Measurements from ENCODE around the gene MUC6. TPM values are rescaled to one million over a fixed set of nuclear protein-coding genes. Genes with fewer than 3 reads are reported as not detected.

MUC6 gene
- polyA plus RNA-seq, 1 of the 3 experiments (the other 2 are of a cell fraction): not detected

DNA sequence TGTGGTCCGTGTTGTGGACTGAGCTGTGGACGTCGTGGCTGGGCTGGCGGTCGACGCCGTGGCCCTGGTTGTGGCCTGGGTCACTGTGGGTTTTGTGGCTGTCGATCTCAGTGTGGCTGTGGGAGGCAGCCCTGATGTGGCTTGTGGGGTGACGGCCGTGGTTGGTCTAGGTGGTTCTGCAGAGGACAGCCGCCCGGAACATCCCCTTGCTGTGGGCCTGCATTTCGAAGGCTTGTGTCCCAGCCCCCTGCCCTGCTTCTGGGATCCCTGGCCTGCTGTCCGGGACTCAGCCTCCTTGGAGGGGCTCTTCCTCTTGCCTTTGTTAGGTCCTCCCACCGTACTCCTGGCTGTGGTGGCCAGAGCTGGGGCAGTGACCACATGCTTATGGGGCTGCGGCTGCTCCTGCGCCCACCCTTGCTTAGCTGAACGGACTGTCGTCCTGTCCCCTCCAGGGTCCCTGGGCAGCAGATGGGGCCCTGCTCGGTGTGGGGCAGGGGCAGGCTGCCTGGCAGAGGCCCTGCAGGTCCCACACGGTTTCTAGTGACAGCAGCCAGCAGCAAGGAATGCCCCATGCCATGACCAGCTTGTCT is 17.1 kb downstream of the MUC6 start:
- 88% methylated on average over 8 of the region's 21 CpGs for WGBS (ENCODE audit: low lambda C conversion rate)
- Histone ChIP-seq H3K4me1 (ENCODE audit: control insufficient read depth in 1 of 2, insufficient read depth in 2 of 2, low read depth in 1 of 2, low read length in 1 of 2) (no peaks in the 10 kb centered on the region), H3K4me2 (no peak overlapping the region), H3K36me3 (replicated peaks in 1 of 2; ENCODE audit: control insufficient read depth in 1 of 2, insufficient read depth in 2 of 2, low read length in 1 of 2) (no peaks in the 10 kb centered on the region), H3K27ac (ENCODE audit: low read depth in 2 of 2, low read length in 1 of 2) (no peak overlapping the region), H3K27me3 (ENCODE audit: insufficient read depth) (no peaks in the 10 kb centered on the region), H3F3A (replicated peaks; ENCODE audit: insufficient read depth) (no peaks in the 10 kb centered on the region), H3K9me3 (no peaks in the 10 kb centered on the region), H3K4me3 (ENCODE audit: low read depth in 2 of 2, low read length in 1 of 2) (no peak overlapping the region), H3K9me2 (no peaks in the 10 kb centered on the region), H3K79me2 (ENCODE audit: insufficient read depth) (no peaks in the 10 kb centered on the region), H3K9ac (no peak overlapping the region), H2AFZ (ENCODE audit: low read depth) (no peak overlapping the region), H4K20me1 (ENCODE audit: insufficient read depth) (no peaks in the 10 kb centered on the region)
- TF ChIP-seq, protein P1, sequence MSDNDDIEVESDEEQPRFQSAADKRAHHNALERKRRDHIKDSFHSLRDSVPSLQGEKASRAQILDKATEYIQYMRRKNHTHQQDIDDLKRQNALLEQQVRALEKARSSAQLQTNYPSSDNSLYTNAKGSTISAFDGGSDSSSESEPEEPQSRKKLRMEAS (IDR thresholded peaks at IDR 0.05; ENCODE audit: low read depth): no peak
- ChIA-PET POLR2A (no interaction called here), CTCF (interaction anchor here (1.3 kb wide), 1 partner anchor 32 kb away, joined by 3 read pairs; no protein-coding TSS in a partner anchor)
- DNase-seq: no peak

GRCh38 chr11:1018091-1018490 is 18.4 kb downstream of the MUC6 start:
- no peaks in the 10 kb centered on the region for H3F3A ChIP-seq (replicated peaks; ENCODE audit: insufficient read depth)
- no peak overlapping the region for H3K9ac ChIP-seq
- no peaks in the 10 kb centered on the region for H3K9me3 ChIP-seq
- H3K36me3 ChIP-seq (replicated peaks in 1 of 2; ENCODE audit: control insufficient read depth in 1 of 2, insufficient read depth in 2 of 2, low read length in 1 of 2): no peaks in the 10 kb centered on the region
- DNase-seq: no peak
- TF ChIP-seq GATA2 (CRISPR knock-in tag; IDR thresholded peaks at IDR 0.05) (no peak), EP300 (IDR thresholded peaks at IDR 0.05; ENCODE audit: borderline replicate concordance in 1 of 2, low read depth in 1 of 2, low read length in 1 of 2) (no peak), RCOR1 (IDR thresholded peaks at IDR 0.05; ENCODE audit: low read length) (no peak), SMC3 (IDR thresholded peaks at IDR 0.05; ENCODE audit: low read depth, low read length) (no peak), NRF1 (IDR thresholded peaks at IDR 0.05; ENCODE audit: low read depth, low read length) (no peak), MEF2A (IDR thresholded peaks at IDR 0.05; ENCODE audit: borderline replicate concordance, low read depth) (no peak), EZH2phosphoT487 (IDR thresholded peaks at IDR 0.05; ENCODE audit: borderline replicate concordance, low read depth) (no peak), POLR2AphosphoS5 (IDR thresholded peaks at IDR 0.05; ENCODE audit: low read depth, low read length) (no peak)
- TF ChIP-seq, protein P2, sequence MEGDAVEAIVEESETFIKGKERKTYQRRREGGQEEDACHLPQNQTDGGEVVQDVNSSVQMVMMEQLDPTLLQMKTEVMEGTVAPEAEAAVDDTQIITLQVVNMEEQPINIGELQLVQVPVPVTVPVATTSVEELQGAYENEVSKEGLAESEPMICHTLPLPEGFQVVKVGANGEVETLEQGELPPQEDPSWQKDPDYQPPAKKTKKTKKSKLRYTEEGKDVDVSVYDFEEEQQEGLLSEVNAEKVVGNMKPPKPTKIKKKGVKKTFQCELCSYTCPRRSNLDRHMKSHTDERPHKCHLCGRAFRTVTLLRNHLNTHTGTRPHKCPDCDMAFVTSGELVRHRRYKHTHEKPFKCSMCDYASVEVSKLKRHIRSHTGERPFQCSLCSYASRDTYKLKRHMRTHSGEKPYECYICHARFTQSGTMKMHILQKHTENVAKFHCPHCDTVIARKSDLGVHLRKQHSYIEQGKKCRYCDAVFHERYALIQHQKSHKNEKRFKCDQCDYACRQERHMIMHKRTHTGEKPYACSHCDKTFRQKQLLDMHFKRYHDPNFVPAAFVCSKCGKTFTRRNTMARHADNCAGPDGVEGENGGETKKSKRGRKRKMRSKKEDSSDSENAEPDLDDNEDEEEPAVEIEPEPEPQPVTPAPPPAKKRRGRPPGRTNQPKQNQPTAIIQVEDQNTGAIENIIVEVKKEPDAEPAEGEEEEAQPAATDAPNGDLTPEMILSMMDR (IDR thresholded peaks at IDR 0.05): no peak
- TF ChIP-seq, protein P1 (IDR thresholded peaks at IDR 0.05; ENCODE audit: low read depth): no peak
- WGBS (ENCODE audit: low lambda C conversion rate): 80% methylated on average over 9 of the region's 9 CpGs
- no peaks in the 10 kb centered on the region for H3K79me2 ChIP-seq (ENCODE audit: insufficient read depth)
- no peaks in the 10 kb centered on the region for H3K27me3 ChIP-seq (ENCODE audit: insufficient read depth)
- no peak overlapping the region for H2AFZ ChIP-seq (ENCODE audit: low read depth)
- no peak overlapping the region for H3K4me2 ChIP-seq
- H3K4me1 ChIP-seq (ENCODE audit: control insufficient read depth in 1 of 2, insufficient read depth in 2 of 2, low read depth in 1 of 2, low read length in 1 of 2): no peaks in the 10 kb centered on the region
- no peaks in the 10 kb centered on the region for H3K9me2 ChIP-seq
- no peaks in the 10 kb centered on the region for H4K20me1 ChIP-seq (ENCODE audit: insufficient read depth)
- H3K27ac ChIP-seq (ENCODE audit: low read depth in 2 of 2, low read length in 1 of 2): no peak overlapping the region
- CTCF ChIA-PET: interaction anchor here (1.0 kb wide), 1 partner anchor 66 kb away, joined by 3 read pairs; no protein-coding TSS in a partner anchor
- no peak overlapping the region for H3K4me3 ChIP-seq (ENCODE audit: low read depth in 2 of 2, low read length in 1 of 2)
- POLR2A ChIA-PET: no interaction called here

All from SK-N-SH (cell line).